SK-N-MC (cell line): ENCODE results near the gene MAP7D1.

Experiments used
- DNase-seq: peaks from one replicate; pipeline ENCODE4 v3.0.0-alpha.2; 2011; ENCODE audit warnings: low read depth, low spot score
- H3K27ac ChIP-seq: fragments of 200-600 bp; sonication (generic); 2 replicates; pipeline ENCODE4 v1.5.1; 2016; ENCODE audit warnings: mixed run types
- H3K36me3 ChIP-seq: fragments of 200-600 bp; sonication (generic); 2 replicates; pipeline ENCODE4 v1.6.1; 2017; ENCODE audit warnings: antibody characterized with exemption, low read length, mixed read lengths; ENCODE audit not compliant: insufficient read depth
- H3K4me3 ChIP-seq: fragments of 200-600 bp; sonication (generic); 2 replicates; pipeline ENCODE4 v1.5.1; 2016
- H3K9ac ChIP-seq: fragments of 200-600 bp; sonication (generic); 2 replicates; pipeline ENCODE4 v1.8.0; 2017; ENCODE audit warnings: mixed run types, mixed read lengths; ENCODE audit not compliant: insufficient read length
- H3K9me3 ChIP-seq: fragments of 200-600 bp; sonication (generic); 2 replicates; pipeline ENCODE4 v1.6.1; 2017; ENCODE audit warnings: low read depth, mild to moderate bottlenecking, antibody characterized with exemption, low read length, moderate library complexity, mixed read lengths
- EZH2 ChIP-seq: fragments of 200-600 bp; sonication (generic); IDR thresholded peaks from one replicate; pipeline ENCODE4 v1.6.1; 2017; ENCODE audit warnings: antibody characterized with exemption
- FOXP2 ChIP-seq: optimal IDR thresholded peaks from 2 replicates; pipeline ENCODE3; 2011; ENCODE audit warnings: mild to moderate bottlenecking, moderate library complexity; ENCODE audit not compliant: insufficient read depth; ENCODE audit errors: extremely low read length, control extremely low read depth
- POLR2AphosphoS5 ChIP-seq: IDR thresholded peaks from 2 replicates; pipeline ENCODE4 v1.6.1; 2012; ENCODE audit warnings: mild to moderate bottlenecking, low read depth, low read length, borderline replicate concordance

Gene MAP7D1

DNA sequence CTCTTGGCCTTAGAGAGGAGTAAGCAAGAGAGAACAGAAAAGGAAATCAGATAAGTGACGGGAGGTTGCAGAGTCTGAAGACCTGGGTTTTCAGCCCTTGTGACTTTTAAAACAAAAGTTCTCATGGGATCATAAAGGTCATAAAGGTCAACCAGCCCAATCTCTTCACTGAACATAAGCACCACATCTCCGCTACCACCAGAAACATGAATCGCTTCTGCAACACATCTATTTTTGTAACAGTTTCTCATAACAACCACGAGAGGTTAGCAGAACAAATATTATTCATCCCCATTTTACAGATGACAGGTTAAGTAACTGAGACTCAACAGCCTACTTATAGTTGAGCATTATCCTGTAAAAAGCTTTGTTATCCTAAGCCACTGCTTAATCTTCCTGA, 12.5 kb upstream of the MAP7D1 start:
- Histone ChIP-seq H3K27ac (no peak overlapping the region), H3K4me3 (no peak overlapping the region), H3K36me3 (peaks cover 26% of the 10 kb centered on the region), H3K9ac (no peak overlapping the region), H3K9me3 (no peaks in the 10 kb centered on the region)
- no peak for DNase-seq
- TF ChIP-seq EZH2, result no peak

GRCh38 chr1:36144413-36144812, 11.5 kb upstream of the MAP7D1 start:
- peaks cover 20% of the 10 kb centered on the region for H3K36me3 ChIP-seq
- H3K9me3 ChIP-seq, result no peaks in the 10 kb centered on the region
- no peak overlapping the region for H3K4me3 ChIP-seq
- TF ChIP-seq FOXP2, result no peak
- TF ChIP-seq EZH2, result no peak
- no peak for TF ChIP-seq POLR2AphosphoS5
- no peak overlapping the region for H3K9ac ChIP-seq
- DNase-seq, result no peak
- no peak overlapping the region for H3K27ac ChIP-seq

DNA sequence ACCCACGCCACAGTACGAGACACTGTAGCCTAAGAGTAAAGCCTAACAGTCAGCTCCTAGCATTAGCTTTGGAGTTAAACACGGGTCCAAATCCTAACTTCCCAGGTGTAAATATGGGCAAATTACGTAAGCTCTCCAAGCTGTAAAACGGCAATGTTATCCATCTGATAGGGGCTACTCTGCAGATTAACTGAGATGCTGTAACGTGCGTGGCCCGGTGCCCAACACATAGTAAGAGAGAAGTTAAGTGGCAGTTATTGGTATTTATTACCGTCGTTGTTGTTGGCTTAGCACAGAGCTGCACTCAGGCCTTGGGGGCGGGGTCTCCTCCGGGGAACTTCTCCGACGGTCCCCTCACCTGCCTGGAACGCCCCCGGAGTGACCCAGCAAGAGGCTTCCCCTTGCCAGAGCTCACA, 7.1 kb upstream of the MAP7D1 start:
- H3K4me3 ChIP-seq, result peak overlapping the region; percentile 94
- H3K27ac ChIP-seq, result peak overlapping the region; percentile 48; the same call in 1 of the 2 replicates
- no peak for DNase-seq
- peaks cover 13% of the 10 kb centered on the region; the same call in 1 of the 2 replicates for H3K36me3 ChIP-seq
- H3K9ac ChIP-seq, result peak overlapping the region; percentile 89
- no peaks in the 10 kb centered on the region for H3K9me3 ChIP-seq
- TF ChIP-seq POLR2AphosphoS5 (no peak), FOXP2 (no peak), EZH2 (no peak)

DNA sequence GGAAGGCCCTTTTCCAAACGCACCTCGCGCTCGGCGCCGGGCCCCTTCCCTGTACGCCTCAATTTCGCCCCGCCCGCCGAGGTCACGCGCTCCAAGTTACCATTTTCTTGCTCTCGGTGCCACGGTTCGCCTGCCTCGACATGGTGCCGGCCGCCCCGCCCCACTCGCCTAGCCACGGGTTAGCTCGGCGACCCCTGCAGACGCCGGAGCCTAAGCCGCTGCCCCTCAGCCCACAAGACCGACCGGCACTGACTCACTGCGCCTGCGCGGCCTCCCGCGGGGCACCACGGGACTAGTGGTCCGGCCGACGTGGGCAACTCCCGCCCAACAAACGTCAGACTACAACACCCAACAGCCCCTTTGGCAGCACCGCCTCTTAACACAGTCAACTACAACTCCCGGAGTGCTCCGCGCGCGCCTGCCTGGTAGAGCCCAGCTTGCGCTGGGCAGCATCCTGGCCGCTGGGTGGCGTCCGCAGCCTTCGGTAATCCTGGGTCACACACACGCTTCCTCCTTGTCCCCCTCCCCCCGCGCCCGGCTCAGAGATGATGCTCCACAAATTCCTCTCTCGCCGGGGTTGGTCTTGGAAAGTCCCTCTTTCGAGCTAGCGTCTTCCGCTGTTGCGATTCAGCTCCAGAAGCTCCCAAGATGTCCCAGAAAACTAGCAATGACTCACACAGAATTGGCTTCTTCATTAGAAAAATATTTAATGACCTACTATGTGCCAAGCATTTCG, 6.6 kb upstream of the MAP7D1 start, which contains the start of gene TRAPPC3:
TRAPPC3 (minus strand) TSS at position 250 of the 736 bp plus-strand sequence; CDS start at position 142, 108 bp downstream.
- Histone ChIP-seq H3K9ac (peak within 1 kb of the TSS; percentile 89), H3K9me3 (no peaks in the 10 kb centered on the region), H3K36me3 (peaks cover 13% of the 10 kb centered on the region; the same call in 1 of the 2 replicates), H3K4me3 (peak within 1 kb of the TSS; percentile 94), H3K27ac (peak within 1 kb of the TSS; percentile 95)
- peak; percentile 97 for DNase-seq
- TF ChIP-seq EZH2 (no peak), FOXP2 (peak; percentile 93), POLR2AphosphoS5 (peak; percentile 97)

- no peak for TF ChIP-seq FOXP2
- TF ChIP-seq EZH2, result no peak
- TF ChIP-seq POLR2AphosphoS5, result no peak
- Histone ChIP-seq H3K9me3 (no peaks in the 10 kb centered on the region), H3K36me3 (peaks cover 13% of the 10 kb centered on the region; the same call in 1 of the 2 replicates), H3K27ac (peak overlapping the region; percentile 95), H3K4me3 (peak overlapping the region; percentile 61), H3K9ac (peak overlapping the region; percentile 24)
- DNase-seq, result no peak
Measured at GRCh38 chr1:36149973-36150295, 6.0 kb upstream of the MAP7D1 start.

DNA sequence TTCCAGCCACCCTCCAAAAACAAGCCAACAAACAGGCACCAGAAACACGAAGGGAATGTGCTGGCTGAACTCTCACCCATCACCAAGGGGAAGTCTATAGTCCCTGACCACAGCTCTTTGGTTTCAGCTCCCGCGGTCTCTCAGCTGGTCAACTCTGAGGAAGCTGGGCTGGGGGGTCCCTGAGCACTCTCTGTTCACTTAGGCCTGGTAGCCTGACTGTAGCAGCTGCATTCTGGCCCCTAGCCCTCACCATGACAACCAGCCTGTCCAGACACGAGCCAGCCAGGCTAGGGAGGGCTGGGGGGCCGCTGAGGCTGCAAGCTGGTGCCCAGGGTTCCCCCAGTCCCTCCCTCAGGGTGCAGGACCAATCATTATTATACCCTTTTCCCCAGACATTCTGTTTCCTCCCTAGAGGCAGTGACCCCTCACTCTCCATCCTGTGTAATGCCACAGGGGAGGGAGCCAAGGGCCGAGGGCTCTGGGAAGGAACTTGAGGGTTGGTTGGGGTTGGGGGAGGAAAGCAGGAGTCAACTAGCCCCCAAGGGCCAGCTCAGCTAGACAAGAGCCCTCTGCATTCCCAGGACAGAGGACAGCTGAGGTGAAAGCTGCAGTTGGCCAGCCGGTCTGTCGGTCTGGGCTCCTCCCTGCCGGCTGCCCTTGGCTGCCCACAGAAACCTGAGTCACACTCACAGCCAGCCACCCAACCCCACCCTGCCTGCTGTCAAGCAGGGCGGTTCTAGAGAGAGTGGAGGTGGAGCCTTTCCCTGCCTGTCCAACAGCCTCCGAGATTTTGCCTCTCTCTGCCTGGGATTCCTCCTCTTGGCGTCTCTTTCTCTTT, 5.4 kb upstream of the MAP7D1 start:
- Histone ChIP-seq H3K4me3 (peak overlapping the region; percentile 67), H3K27ac (peak overlapping the region; percentile 95), H3K9ac (peak overlapping the region; percentile 24), H3K9me3 (no peaks in the 10 kb centered on the region), H3K36me3 (peaks cover 13% of the 10 kb centered on the region; the same call in 1 of the 2 replicates)
- TF ChIP-seq FOXP2, result no peak
- peak; percentile 56; the same call in 1 of the 2 replicates for TF ChIP-seq POLR2AphosphoS5
- TF ChIP-seq EZH2, result no peak
- no peak for DNase-seq

GRCh38 chr1:36151134-36151844, 4.7 kb upstream of the MAP7D1 start:
- DNase-seq, result no peak
- H3K9ac ChIP-seq, result peak overlapping the region; percentile 50
- TF ChIP-seq FOXP2 (no peak), POLR2AphosphoS5 (no peak; the same call in 1 of the 2 replicates), EZH2 (no peak)
- no peaks in the 10 kb centered on the region for H3K9me3 ChIP-seq
- peaks cover 13% of the 10 kb centered on the region; the same call in 1 of the 2 replicates for H3K36me3 ChIP-seq
- H3K4me3 ChIP-seq, result peak overlapping the region; percentile 67
- H3K27ac ChIP-seq, result peak overlapping the region; percentile 95

DNA sequence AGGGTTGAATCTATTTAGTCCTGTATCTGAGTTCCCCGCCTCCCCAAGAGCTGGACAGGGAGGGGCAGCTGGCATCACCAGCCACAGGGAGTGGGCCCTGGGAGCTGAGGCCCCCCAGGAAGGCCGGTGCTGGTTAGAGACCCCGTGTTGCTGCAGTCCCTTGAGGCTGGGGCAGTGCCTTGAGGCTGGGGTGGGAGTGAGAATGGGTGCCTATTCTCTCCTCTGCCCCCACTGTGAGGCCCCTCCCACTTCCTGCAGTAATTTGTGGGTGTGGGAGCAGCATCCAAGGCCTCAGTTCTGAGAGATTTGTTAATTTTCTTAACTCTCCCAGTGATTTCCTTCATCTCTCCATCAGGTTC, 4.1 kb upstream of the MAP7D1 start:
- Histone ChIP-seq H3K27ac (peak overlapping the region; percentile 95), H3K9me3 (no peaks in the 10 kb centered on the region), H3K36me3 (peaks cover 9% of the 10 kb centered on the region; the same call in 1 of the 2 replicates), H3K9ac (peak overlapping the region; percentile 50), H3K4me3 (peak overlapping the region; percentile 67)
- no peak for DNase-seq
- TF ChIP-seq FOXP2 (no peak), POLR2AphosphoS5 (peak; percentile 55), EZH2 (no peak)
